ENCODE measurements around the gene SEMA3E. TPM values are rescaled to one million over a fixed set of nuclear protein-coding genes. Genes with fewer than 3 reads are reported as not detected.

SEMA3E gene
- total RNA-seq, 6 experiments from 2014 or later: not detected

DNA sequence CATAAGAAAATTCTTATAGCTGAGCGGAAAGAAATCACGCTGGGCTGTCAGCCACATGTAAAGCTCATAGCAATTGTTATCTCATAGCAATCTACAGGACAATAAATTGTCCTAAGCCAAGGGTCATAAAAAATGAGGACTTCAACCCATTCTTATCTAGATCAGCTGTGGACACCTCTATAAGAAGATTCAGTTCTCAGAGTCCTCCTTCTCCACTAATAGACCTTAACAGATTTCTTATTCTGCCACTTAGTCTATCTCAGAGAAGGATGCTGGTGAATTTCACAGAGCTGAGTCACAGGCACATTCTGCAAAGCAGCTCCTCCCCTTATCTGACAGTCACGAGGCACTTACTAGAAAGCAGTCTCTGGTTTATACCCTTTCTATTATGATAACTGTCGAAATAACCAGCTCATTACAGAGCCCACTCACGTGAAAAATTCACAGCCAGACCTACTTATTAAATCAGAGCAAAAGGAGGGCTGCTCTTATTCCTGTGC is 300.9 kb downstream of the SEMA3E start:
- Mint-ChIP-seq H3K4me1 (ENCODE audit: low read depth) (no peaks in the 10 kb centered on the region), H3K36me3 (ENCODE audit: low read depth) (no peaks in the 10 kb centered on the region), H3K9me3 (peaks cover 25% of the 10 kb centered on the region), H3K27me3 (ENCODE audit: insufficient read depth) (no peaks in the 10 kb centered on the region), H3K27ac (no peak overlapping the region), H3K4me3 (no peak overlapping the region)
- TF ChIP-seq, protein P1, sequence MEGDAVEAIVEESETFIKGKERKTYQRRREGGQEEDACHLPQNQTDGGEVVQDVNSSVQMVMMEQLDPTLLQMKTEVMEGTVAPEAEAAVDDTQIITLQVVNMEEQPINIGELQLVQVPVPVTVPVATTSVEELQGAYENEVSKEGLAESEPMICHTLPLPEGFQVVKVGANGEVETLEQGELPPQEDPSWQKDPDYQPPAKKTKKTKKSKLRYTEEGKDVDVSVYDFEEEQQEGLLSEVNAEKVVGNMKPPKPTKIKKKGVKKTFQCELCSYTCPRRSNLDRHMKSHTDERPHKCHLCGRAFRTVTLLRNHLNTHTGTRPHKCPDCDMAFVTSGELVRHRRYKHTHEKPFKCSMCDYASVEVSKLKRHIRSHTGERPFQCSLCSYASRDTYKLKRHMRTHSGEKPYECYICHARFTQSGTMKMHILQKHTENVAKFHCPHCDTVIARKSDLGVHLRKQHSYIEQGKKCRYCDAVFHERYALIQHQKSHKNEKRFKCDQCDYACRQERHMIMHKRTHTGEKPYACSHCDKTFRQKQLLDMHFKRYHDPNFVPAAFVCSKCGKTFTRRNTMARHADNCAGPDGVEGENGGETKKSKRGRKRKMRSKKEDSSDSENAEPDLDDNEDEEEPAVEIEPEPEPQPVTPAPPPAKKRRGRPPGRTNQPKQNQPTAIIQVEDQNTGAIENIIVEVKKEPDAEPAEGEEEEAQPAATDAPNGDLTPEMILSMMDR (IDR thresholded peaks at IDR 0.05): no peak
- peak; percentile 19 for DNase-seq

DNA sequence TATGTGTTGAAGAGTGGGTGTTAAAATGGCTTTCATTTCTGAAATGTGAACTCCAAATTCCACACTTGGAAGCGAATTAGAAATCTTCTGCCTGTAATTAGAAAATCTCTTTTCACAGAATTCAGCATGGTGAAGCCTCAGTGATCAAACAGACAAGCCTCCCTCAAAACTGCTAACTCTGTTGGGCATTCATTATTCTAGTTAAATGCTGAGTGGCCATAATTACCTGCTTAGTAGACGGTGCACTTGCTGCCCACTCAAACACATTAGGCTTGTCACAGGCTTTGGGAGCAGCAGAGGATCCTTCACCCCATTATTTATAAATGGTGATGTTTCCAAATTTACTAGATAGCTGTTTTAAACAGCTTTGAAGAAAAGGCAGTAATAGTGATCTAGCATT is 309.0 kb downstream of the SEMA3E start:
- Mint-ChIP-seq H3K4me3 (no peak overlapping the region), H3K27ac (no peak overlapping the region), H3K36me3 (ENCODE audit: low read depth) (no peaks in the 10 kb centered on the region), H3K4me1 (ENCODE audit: low read depth) (no peaks in the 10 kb centered on the region), H3K9me3 (peaks cover 12% of the 10 kb centered on the region), H3K27me3 (ENCODE audit: insufficient read depth) (no peaks in the 10 kb centered on the region)
- DNase-seq: no peak
- TF ChIP-seq, protein P1 (IDR thresholded peaks at IDR 0.05): no peak

DNA sequence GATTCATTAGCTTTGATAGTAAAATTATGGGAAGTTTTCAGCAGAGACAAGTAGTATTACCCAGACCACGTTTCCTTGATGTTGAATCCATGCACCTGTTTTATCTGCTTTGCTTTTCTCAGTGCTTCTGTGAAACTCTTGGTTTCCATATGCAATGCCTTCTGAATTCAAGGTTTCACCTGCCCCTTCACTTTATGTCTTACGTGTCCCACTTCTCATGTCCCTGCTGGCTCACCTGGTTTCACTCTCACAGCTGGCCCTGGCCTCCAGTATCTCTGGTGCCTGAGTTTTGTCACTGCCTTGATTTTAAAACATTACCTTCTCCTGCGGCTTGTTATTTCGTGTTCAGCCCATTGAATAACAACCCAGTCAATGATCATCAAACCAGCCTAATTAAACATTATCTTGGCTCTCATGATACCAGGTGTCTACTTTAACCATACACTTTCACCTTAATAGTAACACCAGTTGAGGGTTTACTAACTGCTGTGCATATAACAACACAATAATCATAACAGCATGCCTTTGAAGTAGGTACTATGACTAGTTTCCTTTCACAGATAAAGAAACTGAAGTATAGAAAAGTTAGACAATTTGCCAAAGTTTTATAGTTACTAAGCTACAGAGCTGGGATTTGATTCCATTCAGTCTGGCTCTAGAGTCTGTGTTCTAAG is 310.5 kb downstream of the SEMA3E start:
- TF ChIP-seq, protein P1 (IDR thresholded peaks at IDR 0.05): no peak
- no peaks in the 10 kb centered on the region for H3K27me3 Mint-ChIP-seq (ENCODE audit: insufficient read depth)
- no peaks in the 10 kb centered on the region for H3K36me3 Mint-ChIP-seq (ENCODE audit: low read depth)
- DNase-seq: no peak
- no peak overlapping the region for H3K27ac Mint-ChIP-seq
- H3K4me3 Mint-ChIP-seq: no peak overlapping the region
- peaks cover 9% of the 10 kb centered on the region for H3K9me3 Mint-ChIP-seq
- H3K4me1 Mint-ChIP-seq (ENCODE audit: low read depth): no peaks in the 10 kb centered on the region

DNA sequence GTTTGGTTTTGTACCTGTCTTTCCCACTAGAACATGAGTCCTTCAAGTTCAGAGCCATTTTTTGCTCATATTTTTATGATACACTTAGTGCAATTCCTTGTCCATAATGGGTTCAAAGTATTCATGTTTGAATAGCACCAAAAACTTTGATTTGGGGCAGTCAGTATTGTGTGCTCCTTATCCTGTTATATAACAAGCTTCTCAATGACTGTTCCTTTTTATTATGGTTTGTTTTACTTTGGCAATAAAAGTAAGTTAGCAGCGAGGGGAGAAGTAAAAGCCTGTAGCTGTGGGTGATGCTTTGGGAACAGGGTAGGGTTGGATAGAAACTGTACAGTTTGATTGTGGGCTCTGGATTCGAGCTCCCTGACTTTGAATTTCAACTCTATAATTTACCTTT is 311.9 kb downstream of the SEMA3E start:
- Mint-ChIP-seq H3K27me3 (ENCODE audit: insufficient read depth) (no peaks in the 10 kb centered on the region), H3K9me3 (peaks cover 4% of the 10 kb centered on the region), H3K36me3 (ENCODE audit: low read depth) (no peaks in the 10 kb centered on the region), H3K4me1 (ENCODE audit: low read depth) (no peaks in the 10 kb centered on the region), H3K27ac (no peak overlapping the region), H3K4me3 (no peak overlapping the region)
- no peak for DNase-seq
- TF ChIP-seq, protein P1 (IDR thresholded peaks at IDR 0.05): no peak

DNA sequence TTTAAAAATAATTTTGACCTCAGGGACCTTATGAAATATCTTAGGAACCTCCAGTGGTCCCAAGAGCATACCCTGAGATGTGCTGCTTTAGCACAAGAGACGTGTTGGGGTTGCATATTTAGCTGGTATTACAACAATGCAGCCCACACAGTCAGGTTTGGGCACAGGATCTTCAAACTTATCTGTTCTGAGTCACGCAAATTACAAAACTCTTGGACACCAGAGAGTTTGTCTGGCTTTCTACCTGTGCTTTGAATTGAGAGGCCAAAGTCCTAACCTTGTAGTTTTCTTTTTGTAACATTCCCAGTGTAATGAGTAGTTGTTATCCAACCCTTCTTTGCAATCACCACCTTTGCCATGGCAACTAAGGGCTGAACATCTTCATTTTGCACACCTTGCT is 322.7 kb downstream of the SEMA3E start:
- H3K4me3 Mint-ChIP-seq: no peak overlapping the region
- no peaks in the 10 kb centered on the region for H3K4me1 Mint-ChIP-seq (ENCODE audit: low read depth)
- TF ChIP-seq, protein P1 (IDR thresholded peaks at IDR 0.05): no peak
- H3K9me3 Mint-ChIP-seq: peaks cover 28% of the 10 kb centered on the region
- no peak for DNase-seq
- no peaks in the 10 kb centered on the region for H3K27me3 Mint-ChIP-seq (ENCODE audit: insufficient read depth)
- no peaks in the 10 kb centered on the region for H3K36me3 Mint-ChIP-seq (ENCODE audit: low read depth)
- no peak overlapping the region for H3K27ac Mint-ChIP-seq

Measured in HFFc6 (cell line).